ENCODE results near the gene WDR90. TPM values are rescaled to one million over a fixed set of nuclear protein-coding genes. Genes with fewer than 3 reads are reported as not detected.
A peak's percentile ranks its signal among the peaks of the same experiment; 100 is the strongest.

The WDR90 gene
- polyA plus RNA-seq, 3 donors, result 44.3 to 67.4 (median 52.0) TPM

DNA sequence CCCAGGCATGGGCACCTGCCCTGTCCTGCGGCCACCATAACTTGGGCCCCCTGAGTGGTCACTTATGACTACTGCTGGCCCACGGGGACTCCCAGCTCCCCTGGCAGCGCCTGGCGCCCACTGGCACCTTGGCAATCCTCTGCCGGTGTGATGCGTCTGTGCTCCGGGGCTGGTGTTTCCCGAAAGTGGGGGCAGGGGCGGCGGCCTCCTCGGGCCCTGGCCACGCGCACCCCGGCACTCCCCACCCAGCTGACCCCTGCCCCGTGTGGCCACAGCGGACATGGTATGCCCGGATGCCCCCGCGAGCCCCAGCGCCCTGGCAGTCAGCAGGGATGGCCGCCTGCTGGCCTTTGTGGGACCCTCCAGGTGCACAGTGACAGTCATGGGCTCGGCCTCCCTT lies 8.3 kb downstream of the WDR90 start:
- DNase-seq, result no peak

DNA sequence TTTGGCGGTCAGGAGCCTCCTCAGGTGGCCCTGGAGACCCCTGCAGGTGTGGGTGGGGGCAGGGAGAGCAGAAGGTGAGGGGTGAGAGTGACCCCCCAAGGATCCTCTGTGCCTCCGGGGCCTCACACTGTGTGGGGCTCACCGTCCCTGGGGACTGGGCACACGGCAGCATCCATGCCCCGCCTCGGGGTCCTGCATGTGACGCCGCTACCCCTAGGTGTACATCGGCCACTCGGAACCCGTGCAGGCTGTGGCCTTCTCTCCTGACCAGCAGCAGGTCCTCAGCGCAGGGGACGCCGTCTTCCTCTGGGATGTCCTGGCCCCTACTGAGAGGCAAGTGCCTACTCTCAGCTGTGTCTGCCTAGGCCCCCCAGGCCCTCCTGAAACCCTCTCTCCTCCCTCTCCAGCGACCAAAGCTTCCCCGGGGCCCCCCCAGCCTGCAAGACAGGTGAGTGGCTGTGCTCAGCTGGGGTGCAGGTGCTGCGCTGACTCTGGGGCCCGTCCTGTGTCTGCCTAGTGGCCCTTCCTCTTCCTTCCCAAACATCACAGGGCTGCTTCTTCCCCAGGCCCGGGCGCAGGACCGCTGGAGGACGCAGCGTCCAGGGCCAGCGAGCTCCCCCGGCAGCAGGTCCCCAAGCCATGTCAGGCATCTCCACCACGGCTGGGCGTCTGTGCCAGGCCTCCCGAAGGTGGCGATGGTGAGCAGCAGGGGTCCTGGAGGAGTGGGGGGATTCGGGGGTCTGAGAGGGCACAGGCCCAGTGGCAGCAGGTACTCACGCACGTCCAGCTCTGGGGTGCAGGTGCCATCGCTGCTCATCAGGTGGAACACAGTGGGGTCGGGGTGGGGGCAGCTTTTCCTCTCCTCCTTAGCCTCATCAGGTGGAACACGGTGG lies 9.8 kb downstream of the WDR90 start:
- no peak for DNase-seq

DNA sequence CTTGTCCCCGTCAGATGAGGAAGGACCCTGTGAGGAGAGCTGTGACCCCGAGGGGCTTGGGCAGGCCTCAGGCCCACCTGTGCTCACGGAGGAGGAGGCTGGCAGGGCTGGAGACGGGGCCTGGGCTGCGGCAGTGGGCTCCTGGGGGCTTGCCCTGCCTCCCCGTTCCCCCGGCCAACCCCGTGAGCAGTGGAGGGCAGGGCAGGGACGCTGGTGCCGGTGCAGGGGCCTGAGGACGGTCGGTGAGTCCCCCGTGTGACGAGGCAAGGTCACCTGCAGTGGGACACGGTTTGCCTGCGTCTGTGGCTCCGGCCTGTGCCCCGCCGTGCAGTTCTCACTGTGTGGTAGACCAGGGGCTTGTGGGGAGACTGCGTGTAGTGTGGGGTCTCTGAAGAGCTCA lies 10.5 kb downstream of the WDR90 start:
- no peak for DNase-seq

GRCh38 chr16:660132-660458 lies 10.9 kb downstream of the WDR90 start:
- DNase-seq, result no peak

GRCh38 chr16:660459-661183 lies 11.5 kb downstream of the WDR90 start:
- DNase-seq, result peak; percentile 67

- DNase-seq, result no peak
Measured at GRCh38 chr16:661184-661821, 12.1 kb downstream of the WDR90 start.

DNA sequence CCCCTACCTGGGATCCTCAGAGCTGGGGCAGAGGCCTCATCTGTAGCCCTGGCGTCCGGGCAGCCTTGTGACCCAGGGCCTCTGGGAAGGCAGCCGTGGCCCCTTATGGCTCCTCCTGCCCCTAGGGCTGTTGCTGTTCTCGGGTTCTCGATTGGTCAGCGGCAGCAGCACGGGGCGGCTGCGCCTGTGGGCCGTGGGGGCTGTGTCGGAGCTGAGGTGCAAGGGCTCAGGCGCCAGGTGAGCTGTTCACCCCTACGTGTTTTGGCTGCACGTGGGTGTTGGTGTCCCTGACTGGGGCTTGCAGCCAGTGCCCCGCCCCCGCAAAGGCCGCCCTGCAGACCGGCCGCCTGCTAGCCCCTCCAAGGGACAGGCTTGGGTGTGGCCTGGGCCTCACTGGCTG lies 12.9 kb downstream of the WDR90 start:
- no peak for DNase-seq

GRCh38 chr16:662597-662996 lies 13.4 kb downstream of the WDR90 start:
- no peak for DNase-seq

GRCh38 chr16:666572-666971 lies 17.4 kb downstream of the WDR90 start:
- no peak for DNase-seq

GRCh38 chr16:667113-667779 lies 18.1 kb downstream of the WDR90 start:
- DNase-seq, result no peak

DNA sequence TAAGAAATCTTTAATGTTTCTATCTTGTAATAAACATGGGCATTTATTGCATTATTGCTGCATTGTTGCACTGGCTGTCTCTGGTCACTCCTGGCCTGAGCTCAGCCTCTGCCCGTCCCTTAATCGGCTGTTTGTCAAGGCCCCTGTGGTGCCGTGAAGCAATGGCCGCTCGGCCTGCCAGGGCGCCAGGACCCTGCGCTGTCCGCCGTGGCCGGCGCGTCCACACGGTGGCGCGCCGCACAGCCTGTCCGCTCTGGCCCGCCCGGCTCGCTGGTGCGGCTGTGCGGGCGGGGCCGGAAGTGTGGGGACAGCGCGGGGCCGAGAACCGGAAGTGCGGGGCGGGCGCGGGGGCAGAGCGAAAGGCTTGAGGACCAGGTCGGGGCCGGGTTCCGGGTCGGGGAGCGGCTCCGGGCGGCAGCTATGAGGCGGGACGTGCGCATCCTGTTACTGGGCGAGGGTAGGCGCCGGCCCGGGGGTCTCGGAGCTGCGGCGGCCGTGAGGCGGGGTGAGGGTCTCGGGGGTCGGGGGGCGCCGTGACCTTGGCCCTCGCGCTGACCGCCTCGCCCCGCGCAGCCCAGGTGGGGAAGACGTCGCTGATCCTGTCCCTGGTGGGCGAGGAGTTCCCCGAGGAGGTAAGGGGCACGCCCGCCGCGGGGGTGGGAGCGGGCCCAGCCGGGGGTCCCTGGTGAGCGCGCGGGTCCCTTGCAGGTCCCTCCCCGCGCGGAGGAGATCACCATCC lies 18.8 kb downstream of the WDR90 start, which contains the start of gene RHOT2:
TSS of gene RHOT2 (plus strand) at position 353 of the 739 bp plus-strand sequence. CDS start at position 421, 68 bp downstream.
- peak; percentile 92 for DNase-seq

- DNase-seq, result no peak
Measured at GRCh38 chr16:668519-669171, 19.5 kb downstream of the WDR90 start.

DNA sequence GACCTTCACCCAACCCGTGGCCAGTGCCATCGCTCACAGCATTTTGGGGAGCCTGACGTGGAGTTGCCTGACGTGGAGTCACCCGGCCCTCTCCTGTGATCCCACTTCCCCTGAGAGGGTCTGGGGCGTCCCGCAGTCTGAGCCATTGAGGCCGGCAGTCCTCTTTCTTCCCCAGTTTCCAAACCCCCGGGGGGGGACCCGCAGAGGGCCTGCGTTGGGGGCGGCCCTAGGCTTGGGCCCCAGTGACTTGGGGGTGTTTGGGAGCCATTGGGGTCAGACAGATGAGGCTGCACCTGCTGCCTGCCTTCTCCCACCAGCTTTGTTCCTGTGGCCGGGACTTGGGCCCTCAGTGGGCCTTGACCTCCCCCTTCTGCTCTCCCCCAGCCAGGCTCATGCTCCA lies 20.5 kb downstream of the WDR90 start:
- DNase-seq, result no peak

GRCh38 chr16:670485-671352 lies 21.6 kb downstream of the WDR90 start:
- no peak for DNase-seq

- DNase-seq, result no peak
Measured at GRCh38 chr16:671353-672131, 22.4 kb downstream of the WDR90 start.

GRCh38 chr16:672371-672770 lies 23.2 kb downstream of the WDR90 start:
- no peak for DNase-seq

- no peak for DNase-seq
Measured at GRCh38 chr16:672851-673250, 23.7 kb downstream of the WDR90 start.

- DNase-seq, result no peak
Measured at GRCh38 chr16:673399-673991, 24.3 kb downstream of the WDR90 start.
